Karpas-422 (cell line): ENCODE data around the gene LPO. TPM values are rescaled to one million over a fixed set of nuclear protein-coding genes. Genes with fewer than 3 reads are reported as not detected.

Experiments
- DNase-seq: peaks from one replicate; pipeline ENCODE4 v3.0.0-alpha.2; 2015
- H2AFZ ChIP-seq: fragments of 200-600 bp; sonication (generic); 2 replicates; pipeline ENCODE4 v1.6.1; 2014; ENCODE audit warnings: antibody characterized with exemption, low read length, mixed read lengths
- H3K27ac ChIP-seq: fragments of 200-600 bp; sonication (generic); 2 replicates; pipeline ENCODE4 v1.5.1; 2014; ENCODE audit warnings: mild to moderate bottlenecking, low read length, moderate library complexity
- H3K27me3 ChIP-seq: fragments of 200-600 bp; sonication (generic); 2 replicates; pipeline ENCODE4 v1.6.1; 2014; ENCODE audit warnings: low read length, mixed read lengths
- H3K36me3 ChIP-seq: fragments of 200-600 bp; sonication (generic); 2 replicates; pipeline ENCODE4 v1.6.1; 2014; ENCODE audit warnings: low read length, mixed read lengths; ENCODE audit not compliant: insufficient read depth
- H3K4me1 ChIP-seq: fragments of 200-600 bp; sonication (generic); 2 replicates; pipeline ENCODE4 v1.6.1; 2014; ENCODE audit warnings: mild to moderate bottlenecking, low read length, mixed read lengths
- H3K4me2 ChIP-seq: fragments of 200-600 bp; sonication (generic); 2 replicates; pipeline ENCODE4 v1.6.1; 2014; ENCODE audit warnings: low read length, low read depth, mild to moderate bottlenecking; ENCODE audit not compliant: poor library complexity, severe bottlenecking
- H3K4me3 ChIP-seq: fragments of 200-600 bp; sonication (generic); 2 replicates; pipeline ENCODE4 v1.5.1; 2014; ENCODE audit warnings: mild to moderate bottlenecking, antibody characterized with exemption, low read length, mixed read lengths
- H3K79me2 ChIP-seq: fragments of 200-600 bp; sonication (generic); 2 replicates; pipeline ENCODE4 v1.6.1; 2014; ENCODE audit warnings: mild to moderate bottlenecking, low read length, mixed read lengths
- H3K9ac ChIP-seq: fragments of 200-600 bp; sonication (generic); 2 replicates; pipeline ENCODE4 v1.6.0; 2014; ENCODE audit warnings: low read length
- H3K9me2 ChIP-seq: fragments of 200-600 bp; sonication (generic), shearing (Covaris generic); replicated peaks from 2 replicates; pipeline ENCODE4 v1.6.0; 2014; ENCODE audit warnings: mild to moderate bottlenecking, low read length, moderate library complexity; ENCODE audit not compliant: insufficient read depth
- H3K9me3 ChIP-seq: fragments of 300-700, 200-600 bp; sonication (generic); 2 replicates; pipeline ENCODE4 v1.6.1; 2014; ENCODE audit warnings: low read length, mixed read lengths
- H4K20me1 ChIP-seq: fragments of 200-600 bp; sonication (generic); 2 replicates; pipeline ENCODE4 v1.6.1; 2014; ENCODE audit warnings: mild to moderate bottlenecking, antibody characterized with exemption, low read length, low read depth; ENCODE audit not compliant: insufficient read depth
- total RNA-seq: library from RNA; depleted of rRNA; stranded (reverse); fragments of >200 nt; shearing (Covaris generic); gene quantifications from 2 replicates; pipeline ENCODE4 v1.2.3, GENCODE V29; 2014; ENCODE audit warnings: low replicate concordance; rRNA removed

LPO gene
- total RNA-seq = 0.36 TPM in 1 of 2 replicates, not detected in the other

- H3K36me3 ChIP-seq = no peaks in the 10 kb centered on the region
- H3K9me2 ChIP-seq = no peaks in the 10 kb centered on the region
- H4K20me1 ChIP-seq = no peaks in the 10 kb centered on the region
- H3K27ac ChIP-seq = no peak within 1 kb of the TSS
- H3K4me2 ChIP-seq = peak within 1 kb of the TSS; percentile 31
- no peaks in the 10 kb centered on the region for H3K9me3 ChIP-seq
- no peak for DNase-seq
- peaks cover 6% of the 10 kb centered on the region for H3K4me1 ChIP-seq
- H3K9ac ChIP-seq = no peak within 1 kb of the TSS
- no peak within 1 kb of the TSS for H3K4me3 ChIP-seq
- H3K27me3 ChIP-seq = no peaks in the 10 kb centered on the region
- H3K79me2 ChIP-seq = no peaks in the 10 kb centered on the region
- H2AFZ ChIP-seq = no peak within 1 kb of the TSS
Observed at GRCh38 chr17:58238147-58238634, at the start of gene LPO. TSS of gene LPO (plus strand) at chr17:58238584. CDS start at chr17:58242980, 4,396 bp downstream.

GRCh38 chr17:58189436-58190146 is 48.8 kb upstream of the LPO start:
- Histone ChIP-seq H3K4me3 (no peak overlapping the region), H3K4me1 (no peaks in the 10 kb centered on the region), H3K9ac (no peak overlapping the region), H3K79me2 (no peaks in the 10 kb centered on the region), H3K9me2 (no peaks in the 10 kb centered on the region), H3K27me3 (no peaks in the 10 kb centered on the region), H4K20me1 (no peaks in the 10 kb centered on the region), H3K27ac (no peak overlapping the region), H3K36me3 (no peaks in the 10 kb centered on the region), H3K9me3 (no peaks in the 10 kb centered on the region), H2AFZ (no peak overlapping the region), H3K4me2 (no peak overlapping the region)
- no peak for DNase-seq

- no peak overlapping the region for H3K9ac ChIP-seq
- DNase-seq = no peak
- no peak overlapping the region for H3K27ac ChIP-seq
- no peaks in the 10 kb centered on the region for H3K9me2 ChIP-seq
- H3K36me3 ChIP-seq = no peaks in the 10 kb centered on the region
- no peaks in the 10 kb centered on the region for H3K4me1 ChIP-seq
- no peaks in the 10 kb centered on the region for H3K27me3 ChIP-seq
- H3K4me3 ChIP-seq = no peak overlapping the region
- no peak overlapping the region for H2AFZ ChIP-seq
- no peaks in the 10 kb centered on the region for H4K20me1 ChIP-seq
- H3K4me2 ChIP-seq = no peak overlapping the region
- H3K9me3 ChIP-seq = no peaks in the 10 kb centered on the region
- no peaks in the 10 kb centered on the region for H3K79me2 ChIP-seq
Observed at GRCh38 chr17:58191241-58191896, 47.0 kb upstream of the LPO start.

- Histone ChIP-seq H3K4me3 (no peak within 1 kb of the TSS), H3K36me3 (no peaks in the 10 kb centered on the region), H3K27ac (no peak within 1 kb of the TSS), H3K9me2 (no peaks in the 10 kb centered on the region), H3K9ac (no peak within 1 kb of the TSS), H3K4me2 (no peak within 1 kb of the TSS), H3K4me1 (no peaks in the 10 kb centered on the region), H3K27me3 (no peaks in the 10 kb centered on the region), H4K20me1 (no peaks in the 10 kb centered on the region), H3K9me3 (no peaks in the 10 kb centered on the region), H2AFZ (no peak within 1 kb of the TSS), H3K79me2 (no peaks in the 10 kb centered on the region)
- DNase-seq = no peak
Observed at GRCh38 chr17:58192612-58193011, 45.8 kb upstream of the LPO start, which contains the start of gene EPX. TSS of gene EPX (plus strand) at chr17:58192726. CDS start at chr17:58192847, 121 bp downstream.

- H4K20me1 ChIP-seq = no peaks in the 10 kb centered on the region
- H3K4me3 ChIP-seq = no peak overlapping the region
- no peak overlapping the region for H3K27ac ChIP-seq
- no peaks in the 10 kb centered on the region for H3K9me2 ChIP-seq
- DNase-seq = no peak
- H3K4me2 ChIP-seq = no peak overlapping the region
- no peaks in the 10 kb centered on the region for H3K79me2 ChIP-seq
- H3K9ac ChIP-seq = no peak overlapping the region
- no peak overlapping the region for H2AFZ ChIP-seq
- H3K36me3 ChIP-seq = no peaks in the 10 kb centered on the region
- no peaks in the 10 kb centered on the region for H3K9me3 ChIP-seq
- no peaks in the 10 kb centered on the region for H3K27me3 ChIP-seq
- H3K4me1 ChIP-seq = no peaks in the 10 kb centered on the region
Observed at GRCh38 chr17:58193641-58194255, 44.6 kb upstream of the LPO start.

GRCh38 chr17:58195518-58196123 is 42.8 kb upstream of the LPO start:
- DNase-seq = no peak
- Histone ChIP-seq H2AFZ (no peak overlapping the region), H3K9me3 (no peaks in the 10 kb centered on the region), H3K4me3 (no peak overlapping the region), H3K9me2 (no peaks in the 10 kb centered on the region), H3K27ac (no peak overlapping the region), H3K79me2 (no peaks in the 10 kb centered on the region), H3K4me1 (peaks cover 4% of the 10 kb centered on the region; the same call in 1 of the 2 replicates), H4K20me1 (no peaks in the 10 kb centered on the region), H3K9ac (no peak overlapping the region), H3K27me3 (no peaks in the 10 kb centered on the region), H3K36me3 (no peaks in the 10 kb centered on the region), H3K4me2 (no peak overlapping the region)

GRCh38 chr17:58196610-58197009 is 41.8 kb upstream of the LPO start:
- Histone ChIP-seq H3K27me3 (no peaks in the 10 kb centered on the region), H3K27ac (no peak overlapping the region), H3K4me1 (peaks cover 4% of the 10 kb centered on the region; the same call in 1 of the 2 replicates), H4K20me1 (no peaks in the 10 kb centered on the region), H3K9me2 (no peaks in the 10 kb centered on the region), H3K79me2 (no peaks in the 10 kb centered on the region), H3K36me3 (no peaks in the 10 kb centered on the region), H3K9me3 (no peaks in the 10 kb centered on the region), H3K9ac (no peak overlapping the region), H2AFZ (no peak overlapping the region), H3K4me2 (no peak overlapping the region), H3K4me3 (no peak overlapping the region)
- no peak for DNase-seq
